ENCODE measurements around the gene PCAT6.

- no peak for TF ChIP-seq POLR2A (IDR thresholded peaks at IDR 0.05)
- TF ChIP-seq, protein P1, sequence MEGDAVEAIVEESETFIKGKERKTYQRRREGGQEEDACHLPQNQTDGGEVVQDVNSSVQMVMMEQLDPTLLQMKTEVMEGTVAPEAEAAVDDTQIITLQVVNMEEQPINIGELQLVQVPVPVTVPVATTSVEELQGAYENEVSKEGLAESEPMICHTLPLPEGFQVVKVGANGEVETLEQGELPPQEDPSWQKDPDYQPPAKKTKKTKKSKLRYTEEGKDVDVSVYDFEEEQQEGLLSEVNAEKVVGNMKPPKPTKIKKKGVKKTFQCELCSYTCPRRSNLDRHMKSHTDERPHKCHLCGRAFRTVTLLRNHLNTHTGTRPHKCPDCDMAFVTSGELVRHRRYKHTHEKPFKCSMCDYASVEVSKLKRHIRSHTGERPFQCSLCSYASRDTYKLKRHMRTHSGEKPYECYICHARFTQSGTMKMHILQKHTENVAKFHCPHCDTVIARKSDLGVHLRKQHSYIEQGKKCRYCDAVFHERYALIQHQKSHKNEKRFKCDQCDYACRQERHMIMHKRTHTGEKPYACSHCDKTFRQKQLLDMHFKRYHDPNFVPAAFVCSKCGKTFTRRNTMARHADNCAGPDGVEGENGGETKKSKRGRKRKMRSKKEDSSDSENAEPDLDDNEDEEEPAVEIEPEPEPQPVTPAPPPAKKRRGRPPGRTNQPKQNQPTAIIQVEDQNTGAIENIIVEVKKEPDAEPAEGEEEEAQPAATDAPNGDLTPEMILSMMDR (IDR thresholded peaks at IDR 0.05): no peak
Measured at GRCh38 chr1:202786804-202787203, 23.9 kb upstream of the PCAT6 start.
